Bronchial epithelial cell (primary cell): ENCODE results near the gene MYMK. TPM values are rescaled to one million over a fixed set of nuclear protein-coding genes. Genes with fewer than 3 reads are reported as not detected.
"Not testable (repeated sequence)": the region's sequence is repeated elsewhere in the genome, so short reads cannot be mapped to it uniquely, and the experiment has no call there.

Source experiments
- DNase-seq: peaks from one replicate; pipeline ENCODE4 v3.0.0-alpha.2; 2010; ENCODE audit warnings: low read depth
- FAIRE-seq: peaks from 2 replicates; lab custom pipeline; 2011; peaks lifted over from hg19 to GRCh38; lab: Jason Lieb, UNC
- H3K27me3 ChIP-seq: 2 replicates; pipeline ENCODE4 v1.5.1; 2011; ENCODE audit warnings: low read length; ENCODE audit not compliant: control insufficient read depth, insufficient read depth
- H3K36me3 ChIP-seq: 2 replicates; pipeline ENCODE4 v1.5.1; 2011; ENCODE audit warnings: low read length; ENCODE audit not compliant: control insufficient read depth, insufficient read depth
- H3K4me3 ChIP-seq: 2 replicates; pipeline ENCODE4 v1.5.1; 2011; ENCODE audit warnings: mild to moderate bottlenecking, low read depth, low read length, control low read depth
- CTCF ChIP-seq: IDR thresholded peaks from 2 replicates; pipeline ENCODE4 v1.5.1; 2011; ENCODE audit warnings: mild to moderate bottlenecking, moderate library complexity, low read length, control low read depth, inconsistent platforms; ENCODE audit not compliant: insufficient read depth, severe bottlenecking
- total RNA-seq: library from RNA; depleted of rRNA; stranded (reverse); fragments of >200 nt; gene quantifications from 2 replicates; pipeline ENCODE4 v1.2.1, GENCODE V29; 2014

The MYMK gene
- total RNA-seq, 1 donor from 2014 or later, result not detected

- TF ChIP-seq CTCF, result no peak
- Histone ChIP-seq H3K4me3 (no peak overlapping the region), H3K27me3 (peaks cover 12% of the 10 kb centered on the region), H3K36me3 (no peaks in the 10 kb centered on the region)
- no peak for FAIRE-seq
- no peak for DNase-seq
Measured at GRCh38 chr9:133566382-133566781, 41.6 kb upstream of the MYMK start.

- Histone ChIP-seq H3K36me3 (no peaks in the 10 kb centered on the region), H3K27me3 (peaks cover 12% of the 10 kb centered on the region), H3K4me3 (no peak overlapping the region)
- DNase-seq, result no peak
- no peak for FAIRE-seq
- TF ChIP-seq CTCF, result no peak
Measured at GRCh38 chr9:133564451-133565116, 39.8 kb upstream of the MYMK start.

- H3K36me3 ChIP-seq, FAIRE-seq, DNase-seq, H3K4me3 ChIP-seq: not testable (repeated sequence)
- H3K27me3 ChIP-seq, result peaks cover 12% of the 10 kb centered on the region
Measured at GRCh38 chr9:133563814-133564213, 39.1 kb upstream of the MYMK start.

DNA sequence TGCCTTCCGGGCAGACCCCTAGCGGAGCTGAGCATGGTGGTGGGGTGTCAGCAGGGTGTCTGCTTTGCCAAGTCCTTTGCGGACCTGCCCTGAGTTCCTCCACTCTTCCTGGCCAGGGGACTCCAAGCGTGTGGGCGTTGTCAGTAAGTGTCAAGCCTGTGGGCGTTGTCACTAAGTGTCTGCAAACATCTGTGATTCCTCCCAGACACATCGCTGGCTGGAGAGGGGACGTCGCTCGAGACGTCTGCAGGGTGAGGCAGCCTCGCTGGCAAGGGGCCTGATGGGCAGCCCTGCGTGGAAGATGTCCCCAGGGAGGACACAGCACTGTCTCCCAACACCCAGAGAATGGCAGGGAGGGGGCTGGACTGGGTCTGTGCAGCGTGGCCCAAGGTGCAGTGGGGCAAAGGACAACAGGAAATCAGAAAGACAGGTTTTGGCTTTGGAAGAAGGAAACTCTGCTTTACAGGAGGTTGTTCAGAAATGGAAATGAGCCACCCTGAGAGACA is 38.6 kb upstream of the MYMK start:
- FAIRE-seq, result no peak

DNA sequence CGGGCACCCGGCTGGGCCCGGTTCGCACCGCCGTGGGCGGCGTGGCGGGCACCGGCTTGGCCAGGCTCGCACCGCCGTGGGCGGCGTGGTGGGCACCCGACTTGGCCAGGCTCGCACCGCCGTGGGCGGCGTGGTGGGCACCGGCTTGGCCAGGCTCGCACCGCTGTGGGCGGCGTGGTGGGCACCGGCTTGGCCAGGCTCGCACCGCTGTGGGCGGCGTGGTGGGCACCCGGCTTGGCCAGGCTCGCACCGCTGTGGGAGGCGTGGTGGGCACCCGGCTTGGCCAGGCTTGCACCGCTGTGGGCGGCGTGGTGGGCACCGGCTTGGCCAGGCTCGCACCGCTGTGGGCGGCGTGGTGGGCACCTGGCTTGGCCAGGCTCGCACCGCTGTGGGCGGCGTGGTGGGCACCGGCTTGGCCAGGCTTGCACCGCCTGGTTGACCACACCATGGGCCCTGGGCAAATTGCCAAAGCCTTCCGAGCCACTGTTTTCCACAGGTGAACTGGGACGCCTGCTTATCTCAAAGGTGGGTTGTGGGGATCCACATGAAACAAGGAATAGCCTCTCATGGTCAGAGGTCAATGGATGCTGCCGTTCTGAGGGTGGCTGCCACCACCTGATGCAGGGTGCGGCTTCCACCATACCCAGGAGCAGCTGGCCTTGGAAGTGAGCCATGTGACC is 38.0 kb upstream of the MYMK start:
- Histone ChIP-seq H3K27me3 (peaks cover 12% of the 10 kb centered on the region), H3K4me3 (no peak overlapping the region), H3K36me3 (no peaks in the 10 kb centered on the region)
- no peak for TF ChIP-seq CTCF
- no peak for DNase-seq
- no peak for FAIRE-seq

More for the DNA sequence above, 38.6 kb upstream of the MYMK start:
- no peak for TF ChIP-seq CTCF
- Histone ChIP-seq H3K36me3 (no peaks in the 10 kb centered on the region), H3K4me3 (no peak overlapping the region), H3K27me3 (peaks cover 12% of the 10 kb centered on the region)
- no peak for DNase-seq

DNA sequence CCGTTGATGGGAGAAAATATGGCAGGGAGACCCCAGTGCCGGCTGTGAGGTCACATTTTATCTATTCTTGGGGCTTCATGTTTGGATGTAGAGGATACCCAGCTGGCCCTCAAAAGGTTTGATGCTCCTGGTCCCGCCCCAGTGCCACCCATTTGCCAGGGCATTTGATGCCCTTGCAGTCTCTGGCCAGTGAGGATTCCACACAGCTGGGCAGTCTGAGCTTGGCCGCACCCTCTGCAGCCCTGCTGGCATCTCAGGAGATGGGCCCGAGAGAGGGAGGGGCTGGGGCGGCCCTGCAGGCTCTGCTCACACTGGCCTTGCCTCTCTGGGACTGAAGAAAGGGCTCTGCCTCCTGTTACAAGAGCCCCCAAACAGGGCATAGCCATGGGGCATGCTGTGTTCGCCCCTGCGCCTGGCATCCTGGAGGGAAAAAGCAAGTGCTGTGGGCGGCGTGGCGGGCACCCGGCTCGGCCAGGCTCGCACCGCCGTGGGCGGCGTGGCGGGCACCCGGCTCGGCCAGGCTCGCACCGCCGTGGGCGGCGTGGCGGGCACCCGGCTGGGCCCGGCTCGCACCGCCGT is 37.3 kb upstream of the MYMK start:
- no peak for DNase-seq
- Histone ChIP-seq H3K36me3 (no peaks in the 10 kb centered on the region), H3K4me3 (no peak overlapping the region), H3K27me3 (peaks cover 12% of the 10 kb centered on the region)
- FAIRE-seq, result no peak
- TF ChIP-seq CTCF, result no peak
